ENCODE results near the gene PPP1CB. TPM values are rescaled to one million over a fixed set of nuclear protein-coding genes. Genes with fewer than 3 reads are reported as not detected.

Gene PPP1CB
- total and polyA plus RNA-seq, 10 of the 15 experiments (the other 5 are each of a cell fraction or from before 2014, with no cell fraction given): 37.5 to 176 (median 84.9) TPM

GRCh38 chr2:28745225-28745624, 6.4 kb upstream of the PPP1CB start (continued):
- TF ChIP-seq, protein P1, sequence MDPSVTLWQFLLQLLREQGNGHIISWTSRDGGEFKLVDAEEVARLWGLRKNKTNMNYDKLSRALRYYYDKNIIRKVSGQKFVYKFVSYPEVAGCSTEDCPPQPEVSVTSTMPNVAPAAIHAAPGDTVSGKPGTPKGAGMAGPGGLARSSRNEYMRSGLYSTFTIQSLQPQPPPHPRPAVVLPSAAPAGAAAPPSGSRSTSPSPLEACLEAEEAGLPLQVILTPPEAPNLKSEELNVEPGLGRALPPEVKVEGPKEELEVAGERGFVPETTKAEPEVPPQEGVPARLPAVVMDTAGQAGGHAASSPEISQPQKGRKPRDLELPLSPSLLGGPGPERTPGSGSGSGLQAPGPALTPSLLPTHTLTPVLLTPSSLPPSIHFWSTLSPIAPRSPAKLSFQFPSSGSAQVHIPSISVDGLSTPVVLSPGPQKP (IDR thresholded peaks at IDR 0.05; ENCODE audit: low read depth, low read length): no peak
- TF ChIP-seq, protein P2, sequence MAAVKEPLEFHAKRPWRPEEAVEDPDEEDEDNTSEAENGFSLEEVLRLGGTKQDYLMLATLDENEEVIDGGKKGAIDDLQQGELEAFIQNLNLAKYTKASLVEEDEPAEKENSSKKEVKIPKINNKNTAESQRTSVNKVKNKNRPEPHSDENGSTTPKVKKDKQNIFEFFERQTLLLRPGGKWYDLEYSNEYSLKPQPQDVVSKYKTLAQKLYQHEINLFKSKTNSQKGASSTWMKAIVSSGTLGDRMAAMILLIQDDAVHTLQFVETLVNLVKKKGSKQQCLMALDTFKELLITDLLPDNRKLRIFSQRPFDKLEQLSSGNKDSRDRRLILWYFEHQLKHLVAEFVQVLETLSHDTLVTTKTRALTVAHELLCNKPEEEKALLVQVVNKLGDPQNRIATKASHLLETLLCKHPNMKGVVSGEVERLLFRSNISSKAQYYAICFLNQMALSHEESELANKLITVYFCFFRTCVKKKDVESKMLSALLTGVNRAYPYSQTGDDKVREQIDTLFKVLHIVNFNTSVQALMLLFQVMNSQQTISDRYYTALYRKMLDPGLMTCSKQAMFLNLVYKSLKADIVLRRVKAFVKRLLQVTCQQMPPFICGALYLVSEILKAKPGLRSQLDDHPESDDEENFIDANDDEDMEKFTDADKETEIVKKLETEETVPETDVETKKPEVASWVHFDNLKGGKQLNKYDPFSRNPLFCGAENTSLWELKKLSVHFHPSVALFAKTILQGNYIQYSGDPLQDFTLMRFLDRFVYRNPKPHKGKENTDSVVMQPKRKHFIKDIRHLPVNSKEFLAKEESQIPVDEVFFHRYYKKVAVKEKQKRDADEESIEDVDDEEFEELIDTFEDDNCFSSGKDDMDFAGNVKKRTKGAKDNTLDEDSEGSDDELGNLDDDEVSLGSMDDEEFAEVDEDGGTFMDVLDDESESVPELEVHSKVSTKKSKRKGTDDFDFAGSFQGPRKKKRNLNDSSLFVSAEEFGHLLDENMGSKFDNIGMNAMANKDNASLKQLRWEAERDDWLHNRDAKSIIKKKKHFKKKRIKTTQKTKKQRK (IDR thresholded peaks at IDR 0.05; ENCODE audit: low read depth, low read length): no peak
- TF ChIP-seq, protein P3, sequence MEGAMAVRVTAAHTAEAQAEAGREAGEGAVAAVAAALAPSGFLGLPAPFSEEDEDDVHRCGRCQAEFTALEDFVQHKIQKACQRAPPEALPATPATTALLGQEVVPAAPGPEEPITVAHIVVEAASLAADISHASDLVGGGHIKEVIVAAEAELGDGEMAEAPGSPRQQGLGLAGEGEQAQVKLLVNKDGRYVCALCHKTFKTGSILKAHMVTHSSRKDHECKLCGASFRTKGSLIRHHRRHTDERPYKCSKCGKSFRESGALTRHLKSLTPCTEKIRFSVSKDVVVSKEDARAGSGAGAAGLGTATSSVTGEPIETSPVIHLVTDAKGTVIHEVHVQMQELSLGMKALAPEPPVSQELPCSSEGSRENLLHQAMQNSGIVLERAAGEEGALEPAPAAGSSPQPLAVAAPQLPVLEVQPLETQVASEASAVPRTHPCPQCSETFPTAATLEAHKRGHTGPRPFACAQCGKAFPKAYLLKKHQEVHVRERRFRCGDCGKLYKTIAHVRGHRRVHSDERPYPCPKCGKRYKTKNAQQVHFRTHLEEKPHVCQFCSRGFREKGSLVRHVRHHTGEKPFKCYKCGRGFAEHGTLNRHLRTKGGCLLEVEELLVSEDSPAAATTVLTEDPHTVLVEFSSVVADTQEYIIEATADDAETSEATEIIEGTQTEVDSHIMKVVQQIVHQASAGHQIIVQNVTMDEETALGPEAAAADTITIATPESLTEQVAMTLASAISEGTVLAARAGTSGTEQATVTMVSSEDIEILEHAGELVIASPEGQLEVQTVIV (IDR thresholded peaks at IDR 0.05; ENCODE audit: borderline replicate concordance, partially characterized antibody): no peak
- no peak for TF ChIP-seq PML (IDR thresholded peaks at IDR 0.05; ENCODE audit: low read length)

DNA sequence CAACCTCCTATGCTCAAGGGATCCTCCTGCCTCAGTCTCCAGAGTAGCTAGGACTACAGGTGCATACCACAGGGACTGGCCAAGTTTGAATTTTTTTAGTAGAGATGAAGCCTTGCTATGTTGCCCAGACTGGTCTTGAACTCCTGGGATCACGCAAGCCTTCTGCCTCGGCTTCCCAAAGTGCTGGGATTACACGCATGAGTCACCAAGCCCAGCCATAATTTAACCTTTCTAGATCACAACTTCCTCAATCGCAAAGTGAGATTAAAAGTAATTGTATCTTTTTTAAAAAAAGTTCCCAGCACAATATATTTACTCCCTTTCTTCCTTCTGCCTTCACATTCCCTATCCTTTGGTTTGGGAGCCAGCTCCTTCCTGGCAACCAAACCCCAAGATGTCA, 5.8 kb upstream of the PPP1CB start:
- no peaks in the 10 kb centered on the region for H3K9me3 ChIP-seq (replicated peaks; ENCODE audit: control insufficient read depth, insufficient read depth, low read length)
- CTCF ChIA-PET: no interaction called here
- no peak overlapping the region for H3K9ac ChIP-seq (ENCODE audit: control insufficient read depth, insufficient read depth, low read length)
- POLR2A ChIA-PET: interaction anchor here (0.7 kb wide), 1 partner anchor 25 kb away, joined by 3 read pairs; no protein-coding TSS in a partner anchor
- 42% methylated on average over 4 of the region's 4 CpGs for WGBS (ENCODE audit: insufficient coverage, insufficient replicate concordance, low lambda C conversion rate, missing lambda C conversion rate)
- no TSS peak for BruUV-seq (replicated peaks)
- ATAC-seq (no peak), FAIRE-seq (no peak), DNase-seq (ENCODE audit: low read depth, low spot score) (no peak)
- H3K27ac ChIP-seq (ENCODE audit: control insufficient read depth, insufficient read depth): no peak overlapping the region
- H3K4me1 ChIP-seq (ENCODE audit: control insufficient read depth, insufficient read depth, low read length): peaks cover 6% of the 10 kb centered on the region; the same call in 1 of the 2 replicates
- H3K4me2 ChIP-seq (ENCODE audit: control insufficient read depth, insufficient read depth): no peak overlapping the region
- H3K27me3 ChIP-seq (replicated peaks in 1 of 2; ENCODE audit: control insufficient read depth in 2 of 2, insufficient read depth in 2 of 2, low read length in 1 of 2): no peaks in the 10 kb centered on the region
- in situ Hi-C loops (cut with MboI): no loop called here
- intact Hi-C loops (cut with micrococcal nuclease; ENCODE audit: unreplicated experiment): no loop called here
- H3K79me2 ChIP-seq (ENCODE audit: control insufficient read depth, insufficient read depth, low read length): peaks cover 9% of the 10 kb centered on the region
- H2AFZ ChIP-seq (ENCODE audit: control insufficient read depth, low read depth, low read length): no peak overlapping the region
- H3K36me3 ChIP-seq (ENCODE audit: control insufficient read depth in 2 of 2, insufficient read depth in 2 of 2, low read length in 1 of 2): no peaks in the 10 kb centered on the region
- SMC1A ChIA-PET (ENCODE audit: uncharacterized antibody, unreplicated experiment): no interaction called here
- RAD21 ChIA-PET (ENCODE audit: unreplicated experiment): interaction anchor here (1.1 kb wide), 1 partner anchor 151 kb away, joined by 4 read pairs; no protein-coding TSS in a partner anchor
- no peaks in the 10 kb centered on the region for H4K20me1 ChIP-seq (ENCODE audit: control insufficient read depth, insufficient read depth)
- no peak overlapping the region for H3K4me3 ChIP-seq
- TF ChIP-seq, protein P4, sequence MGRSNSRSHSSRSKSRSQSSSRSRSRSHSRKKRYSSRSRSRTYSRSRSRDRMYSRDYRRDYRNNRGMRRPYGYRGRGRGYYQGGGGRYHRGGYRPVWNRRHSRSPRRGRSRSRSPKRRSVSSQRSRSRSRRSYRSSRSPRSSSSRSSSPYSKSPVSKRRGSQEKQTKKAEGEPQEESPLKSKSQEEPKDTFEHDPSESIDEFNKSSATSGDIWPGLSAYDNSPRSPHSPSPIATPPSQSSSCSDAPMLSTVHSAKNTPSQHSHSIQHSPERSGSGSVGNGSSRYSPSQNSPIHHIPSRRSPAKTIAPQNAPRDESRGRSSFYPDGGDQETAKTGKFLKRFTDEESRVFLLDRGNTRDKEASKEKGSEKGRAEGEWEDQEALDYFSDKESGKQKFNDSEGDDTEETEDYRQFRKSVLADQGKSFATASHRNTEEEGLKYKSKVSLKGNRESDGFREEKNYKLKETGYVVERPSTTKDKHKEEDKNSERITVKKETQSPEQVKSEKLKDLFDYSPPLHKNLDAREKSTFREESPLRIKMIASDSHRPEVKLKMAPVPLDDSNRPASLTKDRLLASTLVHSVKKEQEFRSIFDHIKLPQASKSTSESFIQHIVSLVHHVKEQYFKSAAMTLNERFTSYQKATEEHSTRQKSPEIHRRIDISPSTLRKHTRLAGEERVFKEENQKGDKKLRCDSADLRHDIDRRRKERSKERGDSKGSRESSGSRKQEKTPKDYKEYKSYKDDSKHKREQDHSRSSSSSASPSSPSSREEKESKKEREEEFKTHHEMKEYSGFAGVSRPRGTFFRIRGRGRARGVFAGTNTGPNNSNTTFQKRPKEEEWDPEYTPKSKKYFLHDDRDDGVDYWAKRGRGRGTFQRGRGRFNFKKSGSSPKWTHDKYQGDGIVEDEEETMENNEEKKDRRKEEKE (IDR thresholded peaks at IDR 0.05): no peak
- TF ChIP-seq KAT2A (conservative IDR thresholded peaks at IDR 0.05; ENCODE audit: control insufficient read depth, low read depth, low read length) (no peak), EED (IDR thresholded peaks at IDR 0.05; ENCODE audit: low read depth) (no peak), POLR2AphosphoS2 (IDR thresholded peaks at IDR 0.05; ENCODE audit: low read depth, low read length) (no peak), FOXK2 (IDR thresholded peaks at IDR 0.05) (no peak)

Data from GM12878 (cell line).